ENCODE measurements around the gene KRTAP22-1. TPM values are rescaled to one million over a fixed set of nuclear protein-coding genes. Genes with fewer than 3 reads are reported as not detected.

Gene KRTAP22-1
- total and polyA plus RNA-seq, 8 donors: not detected

GRCh38 chr21:30605968-30606367, 5.1 kb downstream of the KRTAP22-1 start:
- Histone ChIP-seq H3K4me1 (no peaks in the 10 kb centered on the region), H3K36me3 (no peaks in the 10 kb centered on the region), H3K27ac (no peak overlapping the region), H3K27me3 (no peaks in the 10 kb centered on the region), H3K4me3 (no peak overlapping the region), H3K9me3 (peaks cover 0 to 6% of the 10 kb centered on the region in 2 donors)
- intact Hi-C loops (cut with DNase I): no loop called here
- TF ChIP-seq, protein P1, sequence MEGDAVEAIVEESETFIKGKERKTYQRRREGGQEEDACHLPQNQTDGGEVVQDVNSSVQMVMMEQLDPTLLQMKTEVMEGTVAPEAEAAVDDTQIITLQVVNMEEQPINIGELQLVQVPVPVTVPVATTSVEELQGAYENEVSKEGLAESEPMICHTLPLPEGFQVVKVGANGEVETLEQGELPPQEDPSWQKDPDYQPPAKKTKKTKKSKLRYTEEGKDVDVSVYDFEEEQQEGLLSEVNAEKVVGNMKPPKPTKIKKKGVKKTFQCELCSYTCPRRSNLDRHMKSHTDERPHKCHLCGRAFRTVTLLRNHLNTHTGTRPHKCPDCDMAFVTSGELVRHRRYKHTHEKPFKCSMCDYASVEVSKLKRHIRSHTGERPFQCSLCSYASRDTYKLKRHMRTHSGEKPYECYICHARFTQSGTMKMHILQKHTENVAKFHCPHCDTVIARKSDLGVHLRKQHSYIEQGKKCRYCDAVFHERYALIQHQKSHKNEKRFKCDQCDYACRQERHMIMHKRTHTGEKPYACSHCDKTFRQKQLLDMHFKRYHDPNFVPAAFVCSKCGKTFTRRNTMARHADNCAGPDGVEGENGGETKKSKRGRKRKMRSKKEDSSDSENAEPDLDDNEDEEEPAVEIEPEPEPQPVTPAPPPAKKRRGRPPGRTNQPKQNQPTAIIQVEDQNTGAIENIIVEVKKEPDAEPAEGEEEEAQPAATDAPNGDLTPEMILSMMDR (IDR thresholded peaks at IDR 0.05): no peak
- DNase-seq (no peak), ATAC-seq (no peak)

GRCh38 chr21:30612132-30612531, 11.2 kb downstream of the KRTAP22-1 start:
- intact Hi-C loops (cut with DNase I): no loop called here
- TF ChIP-seq, protein P1 (IDR thresholded peaks at IDR 0.05): no peak
- H3K36me3 ChIP-seq: no peaks in the 10 kb centered on the region
- peaks cover 0 to 2% of the 10 kb centered on the region in 2 donors for H3K9me3 ChIP-seq
- ATAC-seq: no peak
- no peaks in the 10 kb centered on the region for H3K4me1 ChIP-seq
- H3K4me3 ChIP-seq: no peak overlapping the region
- no peak for DNase-seq
- no peaks in the 10 kb centered on the region for H3K27me3 ChIP-seq
- H3K27ac ChIP-seq: no peak overlapping the region

DNA sequence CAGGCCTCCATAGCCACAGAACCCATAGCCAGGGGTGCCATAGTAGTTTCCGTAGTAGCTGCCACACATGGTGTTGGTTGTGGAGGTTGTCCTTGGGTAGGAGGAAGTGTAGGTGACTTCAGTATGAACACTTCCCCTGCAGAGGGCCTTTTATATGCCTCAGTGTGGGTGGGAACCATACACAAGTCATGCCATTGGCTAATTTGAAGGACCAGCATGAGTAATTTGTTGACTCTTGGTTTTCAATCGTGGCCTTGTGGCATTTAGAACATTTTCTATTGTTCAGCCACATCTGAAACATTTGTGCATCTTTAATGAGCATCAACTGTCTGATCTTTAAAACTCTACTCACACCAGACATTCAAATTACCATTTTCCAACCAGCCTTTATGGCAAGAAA, 12.9 kb downstream of the KRTAP22-1 start, which contains the start of gene KRTAP6-1:
Gene KRTAP6-1, minus strand, starts transcription at position 95 of the 400 bp plus-strand sequence. Its CDS starts 26 bp downstream, at position 69.
- Histone ChIP-seq H3K4me1 (no peaks in the 10 kb centered on the region), H3K4me3 (no peak within 1 kb of the TSS), H3K36me3 (no peaks in the 10 kb centered on the region), H3K9me3 (peaks cover 0 to 2% of the 10 kb centered on the region in 2 donors), H3K27ac (no peak within 1 kb of the TSS), H3K27me3 (no peaks in the 10 kb centered on the region)
- ATAC-seq: no peak
- intact Hi-C loops (cut with DNase I): no loop called here
- TF ChIP-seq, protein P1 (IDR thresholded peaks at IDR 0.05): no peak
- no peak for DNase-seq

DNA sequence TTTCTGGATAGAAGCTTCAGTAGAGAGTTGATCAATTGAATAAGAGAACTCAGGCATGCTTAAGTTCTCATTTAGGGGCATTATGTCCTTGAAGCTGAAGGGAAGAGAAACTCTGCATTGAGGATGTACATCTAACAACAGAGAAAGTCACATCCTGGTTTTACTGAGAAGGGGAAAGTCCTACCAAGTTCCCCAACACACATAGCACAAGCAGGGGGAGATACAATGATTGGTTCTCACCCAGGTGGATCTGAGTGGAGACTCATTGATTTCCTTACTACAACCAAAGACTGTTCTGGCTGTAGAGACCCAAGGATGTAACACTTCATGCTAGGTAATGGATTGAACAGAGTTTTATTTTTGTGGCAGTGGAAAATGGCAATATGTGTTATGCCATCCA, 14.3 kb downstream of the KRTAP22-1 start:
- Histone ChIP-seq H3K27me3 (no peaks in the 10 kb centered on the region), H3K9me3 (peaks cover 0 to 2% of the 10 kb centered on the region in 2 donors), H3K27ac (no peak overlapping the region), H3K4me1 (no peaks in the 10 kb centered on the region), H3K36me3 (no peaks in the 10 kb centered on the region), H3K4me3 (no peak overlapping the region)
- ATAC-seq (no peak), DNase-seq (no peak)
- TF ChIP-seq, protein P1 (IDR thresholded peaks at IDR 0.05): no peak
- intact Hi-C loops (cut with DNase I): no loop called here

DNA sequence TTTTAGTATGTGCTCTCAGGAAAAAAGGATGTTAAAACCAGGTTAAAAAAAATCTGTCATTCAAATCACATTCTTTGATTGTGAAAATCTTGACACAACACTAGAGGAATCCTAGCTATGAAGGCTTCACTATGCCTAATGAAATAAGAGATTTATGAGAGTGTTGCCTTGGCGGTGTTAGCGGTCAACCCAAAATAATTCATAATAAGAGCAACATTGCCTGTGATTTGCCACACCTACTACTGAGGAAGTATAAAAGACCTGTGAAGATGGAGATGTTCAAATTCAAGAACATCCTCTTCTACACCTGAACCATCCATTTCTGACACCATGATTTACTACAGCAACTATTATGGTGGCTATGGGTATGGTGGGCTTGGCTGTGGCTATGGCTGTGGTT, 15.2 kb downstream of the KRTAP22-1 start, which contains the start of gene KRTAP20-1:
Gene KRTAP20-1, plus strand, starts transcription at position 301 of the 400 bp plus-strand sequence. Its CDS starts 30 bp downstream, at position 331.
- Histone ChIP-seq H3K27ac (no peak within 1 kb of the TSS), H3K4me3 (no peak within 1 kb of the TSS), H3K36me3 (no peaks in the 10 kb centered on the region), H3K4me1 (no peaks in the 10 kb centered on the region), H3K27me3 (no peaks in the 10 kb centered on the region), H3K9me3 (peaks cover 0 to 1% of the 10 kb centered on the region in 2 donors)
- intact Hi-C loops (cut with DNase I): no loop called here
- DNase-seq: no peak
- TF ChIP-seq, protein P1 (IDR thresholded peaks at IDR 0.05): no peak
- ATAC-seq: no peak
